Measurements from ENCODE around the gene CLEC2B.

Gene CLEC2B

DNA sequence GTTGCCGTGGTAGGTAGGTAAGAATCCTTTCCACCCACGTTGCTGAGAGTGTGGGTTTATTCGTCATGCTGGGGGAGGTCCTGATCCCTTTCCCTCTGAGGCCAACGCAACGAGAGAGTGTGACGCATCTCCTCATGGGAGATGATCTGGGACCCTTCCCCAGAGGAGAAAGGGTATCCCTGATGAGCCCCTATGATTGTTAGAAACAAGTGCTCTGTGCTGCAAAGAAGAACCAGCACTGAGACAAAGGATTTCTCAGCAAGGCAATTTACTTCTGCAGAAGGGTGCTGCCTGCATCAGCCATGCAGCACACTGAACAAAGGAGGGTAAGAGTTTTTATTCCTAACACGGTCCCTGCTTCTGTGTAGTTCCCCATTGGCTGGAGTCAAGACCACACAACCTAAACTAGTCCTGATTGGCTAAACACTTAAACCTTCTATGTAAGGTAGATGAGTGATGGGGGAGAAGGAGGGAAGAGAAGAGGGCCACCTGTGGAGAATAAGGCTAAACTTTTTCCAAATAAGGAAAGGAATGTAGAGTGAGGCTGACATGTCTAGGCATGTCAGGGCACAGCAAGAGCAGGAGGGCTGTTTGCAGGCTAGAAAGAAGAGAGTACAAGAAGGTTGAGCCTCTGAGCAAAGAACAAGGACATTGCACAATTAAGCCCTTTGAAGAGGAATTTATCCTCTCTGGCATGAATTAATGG is 41.7 kb upstream of the CLEC2B start (continued):
- TF ChIP-seq YY1 (tag by site-specific recombination; IDR thresholded peaks at IDR 0.05) (no peak), ZNF174 (tag by site-specific recombination; IDR thresholded peaks at IDR 0.05) (no peak), ZBTB1 (tag by site-specific recombination; IDR thresholded peaks at IDR 0.05) (no peak), TRIM28 (IDR thresholded peaks at IDR 0.05; ENCODE audit: borderline replicate concordance, low read length) (peak; percentile 98), ZNF654 (tag by site-specific recombination; IDR thresholded peaks at IDR 0.05; ENCODE audit: low read depth) (no peak), ZNF211 (tag by site-specific recombination; IDR thresholded peaks at IDR 0.05; ENCODE audit: low read depth) (no peak), HOXA7 (CRISPR knock-in tag; IDR thresholded peaks at IDR 0.05; ENCODE audit: borderline replicate concordance) (no peak)
- TF ChIP-seq, protein P1, sequence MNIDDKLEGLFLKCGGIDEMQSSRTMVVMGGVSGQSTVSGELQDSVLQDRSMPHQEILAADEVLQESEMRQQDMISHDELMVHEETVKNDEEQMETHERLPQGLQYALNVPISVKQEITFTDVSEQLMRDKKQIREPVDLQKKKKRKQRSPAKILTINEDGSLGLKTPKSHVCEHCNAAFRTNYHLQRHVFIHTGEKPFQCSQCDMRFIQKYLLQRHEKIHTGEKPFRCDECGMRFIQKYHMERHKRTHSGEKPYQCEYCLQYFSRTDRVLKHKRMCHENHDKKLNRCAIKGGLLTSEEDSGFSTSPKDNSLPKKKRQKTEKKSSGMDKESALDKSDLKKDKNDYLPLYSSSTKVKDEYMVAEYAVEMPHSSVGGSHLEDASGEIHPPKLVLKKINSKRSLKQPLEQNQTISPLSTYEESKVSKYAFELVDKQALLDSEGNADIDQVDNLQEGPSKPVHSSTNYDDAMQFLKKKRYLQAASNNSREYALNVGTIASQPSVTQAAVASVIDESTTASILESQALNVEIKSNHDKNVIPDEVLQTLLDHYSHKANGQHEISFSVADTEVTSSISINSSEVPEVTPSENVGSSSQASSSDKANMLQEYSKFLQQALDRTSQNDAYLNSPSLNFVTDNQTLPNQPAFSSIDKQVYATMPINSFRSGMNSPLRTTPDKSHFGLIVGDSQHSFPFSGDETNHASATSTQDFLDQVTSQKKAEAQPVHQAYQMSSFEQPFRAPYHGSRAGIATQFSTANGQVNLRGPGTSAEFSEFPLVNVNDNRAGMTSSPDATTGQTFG (tag by site-specific recombination; IDR thresholded peaks at IDR 0.05; ENCODE audit: borderline replicate concordance), result no peak
- TF ChIP-seq, protein P2, sequence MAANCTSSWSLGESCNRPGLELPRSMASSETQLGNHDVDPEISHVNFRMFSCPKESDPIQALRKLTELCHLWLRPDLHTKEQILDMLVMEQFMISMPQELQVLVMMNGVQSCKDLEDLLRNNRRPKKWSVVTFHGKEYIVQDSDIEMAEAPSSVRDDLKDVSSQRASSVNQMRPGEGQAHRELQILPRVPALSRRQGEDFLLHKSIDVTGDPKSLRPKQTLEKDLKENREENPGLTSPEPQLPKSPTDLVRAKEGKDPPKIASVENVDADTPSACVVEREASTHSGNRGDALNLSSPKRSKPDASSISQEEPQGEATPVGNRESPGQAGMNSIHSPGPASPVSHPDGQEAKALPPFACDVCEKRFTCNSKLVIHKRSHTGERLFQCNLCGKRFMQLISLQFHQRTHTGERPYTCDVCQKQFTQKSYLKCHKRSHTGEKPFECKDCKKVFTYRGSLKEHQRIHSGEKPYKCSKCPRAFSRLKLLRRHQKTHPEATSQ (tag by site-specific recombination; IDR thresholded peaks at IDR 0.05), result no peak
- TF ChIP-seq, protein P3, sequence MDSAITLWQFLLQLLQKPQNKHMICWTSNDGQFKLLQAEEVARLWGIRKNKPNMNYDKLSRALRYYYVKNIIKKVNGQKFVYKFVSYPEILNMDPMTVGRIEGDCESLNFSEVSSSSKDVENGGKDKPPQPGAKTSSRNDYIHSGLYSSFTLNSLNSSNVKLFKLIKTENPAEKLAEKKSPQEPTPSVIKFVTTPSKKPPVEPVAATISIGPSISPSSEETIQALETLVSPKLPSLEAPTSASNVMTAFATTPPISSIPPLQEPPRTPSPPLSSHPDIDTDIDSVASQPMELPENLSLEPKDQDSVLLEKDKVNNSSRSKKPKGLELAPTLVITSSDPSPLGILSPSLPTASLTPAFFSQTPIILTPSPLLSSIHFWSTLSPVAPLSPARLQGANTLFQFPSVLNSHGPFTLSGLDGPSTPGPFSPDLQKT (IDR thresholded peaks at IDR 0.05; ENCODE audit: borderline replicate concordance, low read depth, low read length), result no peak

DNA sequence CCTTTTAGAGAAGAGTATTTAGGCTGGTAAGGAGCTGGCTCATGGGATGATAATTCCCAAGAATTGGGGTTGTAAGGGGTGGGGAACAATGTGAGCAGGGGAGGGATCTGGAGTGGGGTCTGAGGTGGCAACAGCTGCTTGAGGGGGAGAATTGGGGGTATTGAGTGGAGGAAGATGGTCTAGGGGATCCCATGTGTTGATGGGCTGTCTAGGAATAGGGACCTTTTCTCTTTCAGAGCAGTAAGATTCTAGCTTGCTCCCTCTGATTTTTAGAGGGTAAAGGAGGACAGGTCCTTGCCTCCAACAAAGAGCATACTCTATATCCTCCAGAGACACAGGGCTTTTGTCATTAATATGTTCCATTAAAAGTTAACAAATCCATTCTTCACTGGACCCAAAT is 40.6 kb upstream of the CLEC2B start:
- Histone ChIP-seq H3K36me3 (ENCODE audit: control insufficient read depth in 2 of 2, insufficient read depth in 1 of 2, low read length in 2 of 2) (no peaks in the 10 kb centered on the region), H3K4me1 (ENCODE audit: control insufficient read depth, insufficient read depth, low read length) (no peaks in the 10 kb centered on the region), H3K4me3 (ENCODE audit: low read depth, low read length) (no peak overlapping the region), H3K9me3 (ENCODE audit: control insufficient read depth, insufficient read depth, low read depth, low read length) (no peaks in the 10 kb centered on the region), H3K27ac (ENCODE audit: extremely low read depth, low read depth, low read length) (no peak overlapping the region)
- POLR2A ChIA-PET, result no interaction called here
- TF ChIP-seq ZFP37 (tag by site-specific recombination; IDR thresholded peaks at IDR 0.05), result no peak
- CTCF ChIA-PET, result interaction anchor here (0.6 to 0.8 kb wide), 2 partner anchors 18 to 644 kb away, joined by 3 read pairs; no protein-coding TSS in a partner anchor

DNA sequence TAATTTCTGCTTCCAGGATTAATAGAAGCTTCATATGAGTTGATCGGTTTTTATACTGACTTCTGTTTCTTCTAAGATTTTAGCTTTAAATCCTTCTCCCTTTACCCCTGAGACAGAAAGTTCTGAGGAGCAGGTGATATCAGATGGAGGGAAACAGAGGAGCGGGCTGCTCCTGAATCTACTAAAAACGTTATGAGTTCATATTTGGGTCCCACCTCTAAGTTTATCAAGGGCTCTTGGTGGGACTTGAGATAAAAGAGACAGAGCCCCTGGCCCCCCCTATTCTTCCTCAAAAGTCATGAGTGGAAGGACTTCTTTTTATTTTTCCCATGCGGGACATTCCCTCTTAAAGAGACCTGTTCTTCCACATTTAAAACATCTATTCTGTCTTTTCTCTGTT is 39.2 kb upstream of the CLEC2B start:
- TF ChIP-seq GLI4 (tag by site-specific recombination; IDR thresholded peaks at IDR 0.05) (no peak), ZNF791 (tag by site-specific recombination; IDR thresholded peaks at IDR 0.05) (no peak), ZNF658 (tag by site-specific recombination; IDR thresholded peaks at IDR 0.05) (no peak), ZNF529 (tag by site-specific recombination; IDR thresholded peaks at IDR 0.05; ENCODE audit: insufficient replicate concordance) (no peak), ZNF555 (tag by site-specific recombination; conservative IDR thresholded peaks at IDR 0.05) (no peak), ZNF521 (tag by site-specific recombination; IDR thresholded peaks at IDR 0.05) (no peak), KLF7 (tag by site-specific recombination; IDR thresholded peaks at IDR 0.05; ENCODE audit: borderline replicate concordance) (no peak), ZNF23 (tag by site-specific recombination; IDR thresholded peaks at IDR 0.05; ENCODE audit: borderline replicate concordance) (no peak), ZFHX2 (tag by site-specific recombination; conservative IDR thresholded peaks at IDR 0.05) (no peak), ZNF626 (tag by site-specific recombination; IDR thresholded peaks at IDR 0.05) (no peak), BCL11A (tag by site-specific recombination; IDR thresholded peaks at IDR 0.05; ENCODE audit: low read depth) (no peak), ZSCAN30 (tag by site-specific recombination; IDR thresholded peaks at IDR 0.05) (no peak), ZNF19 (tag by site-specific recombination; IDR thresholded peaks at IDR 0.05; ENCODE audit: low read depth) (no peak)
- TF ChIP-seq, protein P4, sequence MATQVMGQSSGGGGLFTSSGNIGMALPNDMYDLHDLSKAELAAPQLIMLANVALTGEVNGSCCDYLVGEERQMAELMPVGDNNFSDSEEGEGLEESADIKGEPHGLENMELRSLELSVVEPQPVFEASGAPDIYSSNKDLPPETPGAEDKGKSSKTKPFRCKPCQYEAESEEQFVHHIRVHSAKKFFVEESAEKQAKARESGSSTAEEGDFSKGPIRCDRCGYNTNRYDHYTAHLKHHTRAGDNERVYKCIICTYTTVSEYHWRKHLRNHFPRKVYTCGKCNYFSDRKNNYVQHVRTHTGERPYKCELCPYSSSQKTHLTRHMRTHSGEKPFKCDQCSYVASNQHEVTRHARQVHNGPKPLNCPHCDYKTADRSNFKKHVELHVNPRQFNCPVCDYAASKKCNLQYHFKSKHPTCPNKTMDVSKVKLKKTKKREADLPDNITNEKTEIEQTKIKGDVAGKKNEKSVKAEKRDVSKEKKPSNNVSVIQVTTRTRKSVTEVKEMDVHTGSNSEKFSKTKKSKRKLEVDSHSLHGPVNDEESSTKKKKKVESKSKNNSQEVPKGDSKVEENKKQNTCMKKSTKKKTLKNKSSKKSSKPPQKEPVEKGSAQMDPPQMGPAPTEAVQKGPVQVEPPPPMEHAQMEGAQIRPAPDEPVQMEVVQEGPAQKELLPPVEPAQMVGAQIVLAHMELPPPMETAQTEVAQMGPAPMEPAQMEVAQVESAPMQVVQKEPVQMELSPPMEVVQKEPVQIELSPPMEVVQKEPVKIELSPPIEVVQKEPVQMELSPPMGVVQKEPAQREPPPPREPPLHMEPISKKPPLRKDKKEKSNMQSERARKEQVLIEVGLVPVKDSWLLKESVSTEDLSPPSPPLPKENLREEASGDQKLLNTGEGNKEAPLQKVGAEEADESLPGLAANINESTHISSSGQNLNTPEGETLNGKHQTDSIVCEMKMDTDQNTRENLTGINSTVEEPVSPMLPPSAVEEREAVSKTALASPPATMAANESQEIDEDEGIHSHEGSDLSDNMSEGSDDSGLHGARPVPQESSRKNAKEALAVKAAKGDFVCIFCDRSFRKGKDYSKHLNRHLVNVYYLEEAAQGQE (tag by site-specific recombination; IDR thresholded peaks at IDR 0.05), result no peak
- ChIA-PET POLR2A (no interaction called here), CTCF (interaction anchor here (1.3 kb wide), 1 partner anchor 158 kb away, joined by 3 read pairs; no protein-coding TSS in a partner anchor)
- Histone ChIP-seq H3K4me1 (ENCODE audit: control insufficient read depth, insufficient read depth, low read length) (no peaks in the 10 kb centered on the region), H3K27ac (ENCODE audit: extremely low read depth, low read depth, low read length) (no peak overlapping the region), H3K36me3 (ENCODE audit: control insufficient read depth in 2 of 2, insufficient read depth in 1 of 2, low read length in 2 of 2) (no peaks in the 10 kb centered on the region), H3K9me3 (ENCODE audit: control insufficient read depth, insufficient read depth, low read depth, low read length) (no peaks in the 10 kb centered on the region), H3K4me3 (ENCODE audit: low read depth, low read length) (no peak overlapping the region)
